IMR-90 (cell line): ENCODE data around the gene CLPTM1L.

Source experiments
- MXI1 ChIP-seq: IDR thresholded peaks from 2 replicates; pipeline ENCODE4 v1.6.1; 2012; ENCODE audit warnings: low read depth, mild to moderate bottlenecking, low read length, moderate library complexity, borderline replicate concordance
- POLR2A ChIP-seq: IDR thresholded peaks from 2 replicates; pipeline ENCODE4 v1.6.1; 2012; ENCODE audit warnings: mild to moderate bottlenecking, low read depth, low read length

GRCh38 chr5:1268666-1269065, 76.2 kb downstream of the CLPTM1L start:
- TF ChIP-seq MXI1 (no peak), POLR2A (no peak)
